Measurements from ENCODE around the gene SRPRA.

DNA sequence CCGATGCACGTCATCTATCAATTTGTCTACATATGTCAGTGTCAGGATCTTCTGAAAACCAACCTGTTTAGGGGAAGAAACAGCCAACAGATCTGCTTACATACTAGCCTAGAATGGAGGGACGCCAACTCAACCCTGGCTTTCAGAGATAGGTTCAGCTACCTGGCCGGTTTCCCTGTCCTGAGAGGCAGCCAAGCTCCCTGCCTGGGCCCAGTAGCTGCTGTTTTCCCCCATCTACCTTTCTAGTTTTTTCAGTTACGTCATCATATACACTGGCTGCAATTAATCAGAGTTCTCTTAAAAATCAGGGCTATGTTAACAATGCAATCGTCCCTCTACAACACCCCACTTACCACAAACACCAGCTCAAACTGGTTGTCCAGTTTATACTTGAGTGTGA is 1.0 kb downstream of the SRPRA start:
- TF ChIP-seq CEBPB (IDR thresholded peaks at IDR 0.05) (no peak), EP300 (IDR thresholded peaks at IDR 0.05; ENCODE audit: borderline replicate concordance) (no peak), TAF1 (IDR thresholded peaks at IDR 0.05; ENCODE audit: low read depth) (no peak), CREB1 (IDR thresholded peaks at IDR 0.05; ENCODE audit: low read depth) (no peak), FOXM1 (IDR thresholded peaks at IDR 0.05; ENCODE audit: borderline replicate concordance, low read depth) (no peak)

Data from Ishikawa (cell line).